Esophagus muscularis mucosa (tissue), 3 donors: ENCODE measurements around the gene CYP17A1.

Source experiments
- POLR2A ChIP-seq: fragments of 450-650 bp; IDR thresholded peaks from one replicate; pipeline ENCODE4 v1.6.1; 2017; ENCODE audit warnings: antibody characterized with exemption, moderate library complexity, mild to moderate bottlenecking, low read depth
- POLR2AphosphoS5 ChIP-seq, 2 donors: sonication (generic); formaldehyde crosslinking; IDR thresholded peaks; one replicate each; pipeline ENCODE4 v1.6.1; 2017; ENCODE audit warnings: antibody characterized with exemption in 2 of 2
- TF ChIP-seq, protein P1 (sequence below), 3 experiments: fragments of 200-600 bp in 2 of 3; fragments of 450-650 bp in 1 of 3; sonication (generic) in 2 of 3; IDR thresholded peaks; one replicate each; pipeline ENCODE4 v1.5.1; 2017 to 2019; ENCODE audit warnings: antibody characterized with exemption in 3 of 3, mild to moderate bottlenecking in 2 of 3, moderate library complexity in 1 of 3

DNA sequence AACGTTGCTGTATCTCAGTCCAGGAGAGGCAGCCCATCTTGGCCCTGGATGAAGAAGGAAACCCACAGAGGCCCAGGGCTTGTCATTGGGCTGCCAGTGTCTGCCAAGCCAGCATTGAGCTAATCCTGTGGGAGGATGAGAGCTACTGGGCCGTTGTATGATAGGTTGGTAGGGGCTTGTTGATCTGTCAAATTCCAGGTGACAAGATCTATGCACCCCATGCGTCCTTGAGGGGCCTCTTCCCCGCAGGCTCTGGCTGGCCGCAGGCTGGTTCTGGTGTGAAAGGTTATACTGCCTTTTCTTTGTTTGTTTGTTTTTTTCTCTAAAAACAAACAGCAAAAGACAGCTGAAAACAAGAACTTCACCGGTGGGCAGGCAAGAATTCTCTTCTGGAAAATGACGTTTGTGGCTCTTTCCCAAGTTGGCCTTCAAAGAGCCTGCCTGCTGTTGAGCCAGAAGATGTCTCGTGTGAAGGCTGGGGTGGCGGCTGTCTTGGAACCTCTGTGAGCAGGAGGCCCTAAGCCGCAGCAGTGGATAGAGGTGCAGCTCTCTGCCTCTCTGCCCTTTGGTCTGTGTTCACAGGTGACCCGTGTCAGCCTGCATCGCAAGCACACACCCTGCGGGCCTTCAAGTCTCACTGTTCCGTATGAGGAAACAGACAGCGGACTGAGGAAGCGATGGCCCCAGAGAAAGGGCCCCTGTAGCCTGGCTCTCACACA lies 23.3 kb downstream of the CYP17A1 start:
- TF ChIP-seq, protein P1, sequence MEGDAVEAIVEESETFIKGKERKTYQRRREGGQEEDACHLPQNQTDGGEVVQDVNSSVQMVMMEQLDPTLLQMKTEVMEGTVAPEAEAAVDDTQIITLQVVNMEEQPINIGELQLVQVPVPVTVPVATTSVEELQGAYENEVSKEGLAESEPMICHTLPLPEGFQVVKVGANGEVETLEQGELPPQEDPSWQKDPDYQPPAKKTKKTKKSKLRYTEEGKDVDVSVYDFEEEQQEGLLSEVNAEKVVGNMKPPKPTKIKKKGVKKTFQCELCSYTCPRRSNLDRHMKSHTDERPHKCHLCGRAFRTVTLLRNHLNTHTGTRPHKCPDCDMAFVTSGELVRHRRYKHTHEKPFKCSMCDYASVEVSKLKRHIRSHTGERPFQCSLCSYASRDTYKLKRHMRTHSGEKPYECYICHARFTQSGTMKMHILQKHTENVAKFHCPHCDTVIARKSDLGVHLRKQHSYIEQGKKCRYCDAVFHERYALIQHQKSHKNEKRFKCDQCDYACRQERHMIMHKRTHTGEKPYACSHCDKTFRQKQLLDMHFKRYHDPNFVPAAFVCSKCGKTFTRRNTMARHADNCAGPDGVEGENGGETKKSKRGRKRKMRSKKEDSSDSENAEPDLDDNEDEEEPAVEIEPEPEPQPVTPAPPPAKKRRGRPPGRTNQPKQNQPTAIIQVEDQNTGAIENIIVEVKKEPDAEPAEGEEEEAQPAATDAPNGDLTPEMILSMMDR (IDR thresholded peaks at IDR 0.05), result no peak
- TF ChIP-seq POLR2A (no peak), POLR2AphosphoS5 (IDR thresholded peaks at IDR 0.05) (peak in 1 of 2 donors; percentile 6)
